SK-N-SH (cell line): ENCODE results near the gene SFPQ. TPM values are rescaled to one million over a fixed set of nuclear protein-coding genes. Genes with fewer than 3 reads are reported as not detected.

Source experiments
- CTCF ChIA-PET: fragments of 300-600, 350-600 bp; formaldehyde crosslinking; extraction: SDS; loops from one replicate; lab custom pipeline; 2021; lab: Yijun Ruan, JAX
- POLR2A ChIA-PET: fragments of 350-600 bp; sonication (Branson Sonifier 250); formaldehyde crosslinking; extraction: SDS; loops from one replicate; lab custom pipeline; 2020; ENCODE audit warnings: antibody characterized with exemption, inconsistent platforms; lab: Yijun Ruan, JAX
- DNase-seq: peaks from one replicate; pipeline ENCODE4 v3.0.0; 2012
- H2AFZ ChIP-seq: fragments of 200-600 bp; sonication (generic); 2 replicates; pipeline ENCODE4 v1.8.1; 2016; ENCODE audit warnings: antibody characterized with exemption, mild to moderate bottlenecking, low read depth
- H3F3A ChIP-seq: fragments of 200-600 bp; sonication (generic); replicated peaks from 2 replicates; pipeline ENCODE3; 2016; ENCODE audit warnings: antibody characterized with exemption, mild to moderate bottlenecking; ENCODE audit not compliant: insufficient read depth
- H3K27ac ChIP-seq, 2 experiments: fragments of 200-500 bp in 1 of 2; fragments of 200-600 bp in 1 of 2; sonication (Bioruptor generic) in 1 of 2; sonication (generic), shearing (Covaris generic) in 1 of 2; 2 replicates each; pipeline versions ENCODE4 v1.5.1 to v1.6.1; 2014 to 2016; ENCODE audit warnings: low read depth in 2 of 2, inconsistent platforms in 1 of 2, low read length in 1 of 2, mild to moderate bottlenecking in 1 of 2, mixed read lengths in 1 of 2
- H3K27me3 ChIP-seq: fragments of 200-600 bp; sonication (generic), shearing (Covaris generic); 2 replicates; pipeline ENCODE4 v1.6.1; 2016; ENCODE audit warnings: mixed run types; ENCODE audit not compliant: insufficient read depth
- H3K36me3 ChIP-seq, 2 experiments: fragments of 200-500 bp in 1 of 2; fragments of 200-600 bp in 1 of 2; sonication (Bioruptor generic) in 1 of 2; sonication (generic) in 1 of 2; replicated peaks in 1 of 2; 2 replicates each; pipeline versions ENCODE3 to v1.5.1; 2014 to 2016; ENCODE audit warnings: low read length in 1 of 2, mild to moderate bottlenecking in 1 of 2; ENCODE audit not compliant: insufficient read depth in 2 of 2, control insufficient read depth in 1 of 2
- H3K4me1 ChIP-seq, 2 experiments: fragments of 200-500 bp in 1 of 2; fragments of 200-600 bp in 1 of 2; sonication (Bioruptor generic) in 1 of 2; sonication (generic), shearing (Covaris generic) in 1 of 2; 2 replicates each; pipeline versions ENCODE4 v1.5.1 to v1.6.1; 2014 to 2016; ENCODE audit warnings: low read depth in 1 of 2, low read length in 1 of 2, mixed run types in 1 of 2; ENCODE audit not compliant: insufficient read depth in 2 of 2, control insufficient read depth in 1 of 2
- H3K4me2 ChIP-seq: fragments of 200-600 bp; sonication (generic), shearing (Covaris generic); 2 replicates; pipeline ENCODE4 v1.6.1; 2017; ENCODE audit warnings: mixed run types
- H3K4me3 ChIP-seq, 2 experiments: fragments of 200-500 bp in 1 of 2; fragments of 200-600 bp in 1 of 2; sonication (Bioruptor generic) in 1 of 2; sonication (generic), shearing (Covaris generic) in 1 of 2; 2 replicates each; pipeline versions ENCODE4 v1.5.1 to v1.8.1; 2014 to 2016; ENCODE audit warnings: low read depth in 2 of 2, inconsistent platforms in 1 of 2, low read length in 1 of 2, mild to moderate bottlenecking in 1 of 2, mixed read lengths in 1 of 2, moderate library complexity in 1 of 2
- H3K79me2 ChIP-seq: fragments of 200-600 bp; sonication (generic); 2 replicates; pipeline ENCODE4 v1.8.1; 2017; ENCODE audit warnings: mild to moderate bottlenecking; ENCODE audit not compliant: insufficient read depth
- H3K9ac ChIP-seq: fragments of 200-600 bp; sonication (generic); 2 replicates; pipeline ENCODE4 v1.6.1; 2017; ENCODE audit warnings: mixed run types
- H3K9me2 ChIP-seq: fragments of 200-600 bp; sonication (generic); 2 replicates; pipeline ENCODE4 v1.6.1; 2017; ENCODE audit warnings: mixed run types
- H3K9me3 ChIP-seq: fragments of 200-600 bp; sonication (generic); 2 replicates; pipeline ENCODE4 v1.6.1; 2017; ENCODE audit warnings: mixed run types, mild to moderate bottlenecking, moderate library complexity
- H4K20me1 ChIP-seq: fragments of 200-600 bp; sonication (generic); 2 replicates; pipeline ENCODE4 v1.6.1; 2017; ENCODE audit warnings: mild to moderate bottlenecking, mixed run types; ENCODE audit not compliant: insufficient read depth
- EP300 ChIP-seq, 2 experiments: IDR thresholded peaks; 2 replicates each; pipeline versions ENCODE4 v1.4.0 to v1.6.1; 2012; ENCODE audit warnings: borderline replicate concordance in 1 of 2, low read depth in 1 of 2, low read length in 1 of 2
- EZH2phosphoT487 ChIP-seq: fragments of 200-600 bp; sonication (generic); IDR thresholded peaks from 2 replicates; pipeline ENCODE4 v1.6.1; 2017; ENCODE audit warnings: low read depth, mixed run types, mild to moderate bottlenecking, antibody characterized with exemption, moderate library complexity, borderline replicate concordance
- FOSL2 ChIP-seq: IDR thresholded peaks from 2 replicates; pipeline ENCODE4 v1.4.0; 2012; ENCODE audit warnings: low read depth, mild to moderate bottlenecking, moderate library complexity, borderline replicate concordance
- FOXJ3 ChIP-seq: sonication (generic); formaldehyde crosslinking; IDR thresholded peaks from 2 replicates; pipeline ENCODE4 v1.5.1; 2020; ENCODE audit warnings: mild to moderate bottlenecking, missing genetic modification reagents
- GABPA ChIP-seq: IDR thresholded peaks from 2 replicates; pipeline ENCODE4 v1.4.0; 2012; ENCODE audit warnings: low read depth, mild to moderate bottlenecking
- MXI1 ChIP-seq: IDR thresholded peaks from 2 replicates; pipeline ENCODE4 v1.6.1; 2012; ENCODE audit warnings: mild to moderate bottlenecking, low read depth, low read length, improper control_type of control experiment
- NFIC ChIP-seq: IDR thresholded peaks from 2 replicates; pipeline ENCODE4 v1.4.0; 2012; ENCODE audit warnings: borderline replicate concordance
- NRF1 ChIP-seq: IDR thresholded peaks from 2 replicates; pipeline ENCODE4 v1.6.1; 2012; ENCODE audit warnings: low read depth, mild to moderate bottlenecking, low read length
- POLR2AphosphoS5 ChIP-seq: IDR thresholded peaks from 2 replicates; pipeline ENCODE4 v1.6.1; 2012; ENCODE audit warnings: low read depth, low read length
- RAD21 ChIP-seq: IDR thresholded peaks from 2 replicates; pipeline ENCODE4 v1.6.1; 2012; ENCODE audit warnings: mild to moderate bottlenecking, low read length
- RCOR1 ChIP-seq: fragments of 150-350 bp; IDR thresholded peaks from 2 replicates; pipeline ENCODE4 v1.6.1; 2017; ENCODE audit warnings: antibody characterized with exemption, low read length
- RFX5 ChIP-seq: IDR thresholded peaks from 2 replicates; pipeline ENCODE4 v1.6.1; 2012; ENCODE audit warnings: mild to moderate bottlenecking, improper control_type of control experiment, low read length
- RXRA ChIP-seq: IDR thresholded peaks from 2 replicates; pipeline ENCODE4 v1.4.0; 2012; ENCODE audit warnings: low read depth, mild to moderate bottlenecking, borderline replicate concordance
- SIN3A ChIP-seq: IDR thresholded peaks from 2 replicates; pipeline ENCODE4 v1.6.1; 2012; ENCODE audit warnings: low read depth, mild to moderate bottlenecking, low read length, moderate library complexity, borderline replicate concordance
- SMC3 ChIP-seq: IDR thresholded peaks from 2 replicates; pipeline ENCODE4 v1.6.1; 2012; ENCODE audit warnings: low read depth, low read length, improper control_type of control experiment
- TAF1 ChIP-seq: IDR thresholded peaks from 2 replicates; pipeline ENCODE4 v1.6.1; 2012; ENCODE audit warnings: low read depth, mild to moderate bottlenecking, low read length, moderate library complexity, borderline replicate concordance
- TCF12 ChIP-seq: IDR thresholded peaks from 2 replicates; pipeline ENCODE4 v1.4.0; 2012
- TEAD4 ChIP-seq: IDR thresholded peaks from 2 replicates; pipeline ENCODE4 v1.4.0; 2012; ENCODE audit warnings: mild to moderate bottlenecking, borderline replicate concordance; ENCODE audit not compliant: insufficient read depth
- WGBS: methylation state at CpG from one replicate; pipeline ENCODE4 v1.1.6; 2017; ENCODE audit warnings: low lambda C conversion rate; 5-methylcytosine and 5-hydroxymethylcytosine counted together
- polyA plus RNA-seq, 3 experiments: library from polyadenylated mRNA; depleted of rRNA; stranded (reverse); fragments of >200 nt; gene quantifications; 2 replicates each; pipeline ENCODE4 v1.2.3, GENCODE V29; 2012
- TF ChIP-seq, protein P1 (sequence below): IDR thresholded peaks from 2 replicates; pipeline ENCODE4 v1.4.0; 2012; ENCODE audit warnings: low read depth, borderline replicate concordance
- TF ChIP-seq, protein P2 (sequence below): fragments of 150-350 bp; IDR thresholded peaks from 2 replicates; pipeline ENCODE4 v1.6.1; 2017; ENCODE audit warnings: antibody characterized with exemption, low read length, low read depth, borderline replicate concordance
- TF ChIP-seq, protein P3 (sequence below): IDR thresholded peaks from 2 replicates; pipeline ENCODE4 v1.4.0; 2012; ENCODE audit warnings: low read depth, borderline replicate concordance
- TF ChIP-seq, protein P4 (sequence below): IDR thresholded peaks from 2 replicates; pipeline ENCODE4 v1.6.1; 2012; ENCODE audit warnings: mild to moderate bottlenecking, low read depth, low read length, moderate library complexity
- TF ChIP-seq, protein P5 (sequence below): IDR thresholded peaks from 2 replicates; pipeline ENCODE4 v1.4.0; 2012; ENCODE audit warnings: low read depth
- TF ChIP-seq, protein P6 (sequence below): fragments of 150-350 bp; IDR thresholded peaks from 2 replicates; pipeline ENCODE4 v1.6.1; 2016; ENCODE audit warnings: mild to moderate bottlenecking, low read depth, low read length

The SFPQ gene
- polyA plus RNA-seq, 1 of the 3 experiments (the other 2 are of a cell fraction): 85.6 TPM

DNA sequence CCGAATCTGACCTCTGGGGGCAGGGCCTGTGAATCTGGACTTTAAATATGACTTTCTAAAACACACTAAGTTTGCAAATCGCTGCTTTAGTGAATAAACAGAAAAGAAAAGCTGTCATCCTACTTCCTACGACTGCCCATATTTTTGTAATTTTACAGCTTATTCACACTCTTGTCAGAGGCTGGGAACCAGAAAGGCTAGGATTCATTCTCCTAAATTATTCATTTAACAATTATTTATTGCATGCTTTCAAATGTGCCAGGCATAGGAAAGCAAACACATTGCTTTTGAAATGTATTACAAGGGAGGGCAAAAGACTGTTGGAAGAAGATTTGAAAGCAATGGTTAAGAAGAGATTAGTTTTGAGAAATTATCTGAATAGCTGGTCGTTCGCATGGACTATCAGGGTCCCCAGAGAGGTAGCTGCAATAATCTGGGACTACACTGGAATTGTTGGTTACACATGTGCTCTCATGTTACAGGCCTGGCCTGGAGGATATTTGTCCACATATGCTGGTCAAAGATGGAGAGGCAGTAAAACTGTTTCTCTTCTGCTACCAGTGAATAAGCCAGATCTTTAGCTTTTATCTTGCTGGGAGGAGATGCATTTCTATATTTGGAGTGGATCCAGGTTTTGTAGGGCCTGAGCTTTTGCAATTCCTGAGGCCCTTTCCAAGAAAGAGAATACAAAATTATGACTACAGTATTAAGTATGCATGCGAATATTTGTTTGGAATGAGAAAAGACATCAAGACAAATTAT, 29.6 kb upstream of the SFPQ start:
- H3K27ac ChIP-seq: peak overlapping the region; percentile 56 to 67
- H3K4me2 ChIP-seq: no peak overlapping the region
- H3K4me3 ChIP-seq: no peak overlapping the region
- CTCF ChIA-PET: interaction anchor here (1.0 to 1.6 kb wide), 4 partner anchors 18 to 342 kb away, joined by 3 to 10 read pairs (median 4); no protein-coding TSS in a partner anchor
- no peak overlapping the region for H3K9ac ChIP-seq
- H4K20me1 ChIP-seq: no peaks in the 10 kb centered on the region
- no peaks in the 10 kb centered on the region for H3K79me2 ChIP-seq
- peaks cover 12% of the 10 kb centered on the region for H3F3A ChIP-seq
- no peaks in the 10 kb centered on the region for H3K9me2 ChIP-seq
- peak overlapping the region; percentile 61 for H2AFZ ChIP-seq
- H3K9me3 ChIP-seq: no peaks in the 10 kb centered on the region
- WGBS: 68% methylated on average over 6 of the region's 6 CpGs
- DNase-seq: peak; percentile 25
- H3K4me1 ChIP-seq: peaks cover 0 to 19% of the 10 kb centered on the region in 2 experiments; a peak in 1 of 4 replicates
- no peaks in the 10 kb centered on the region for H3K27me3 ChIP-seq
- POLR2A ChIA-PET: no interaction called here
- H3K36me3 ChIP-seq: no peaks in the 10 kb centered on the region
- no peak for TF ChIP-seq RXRA
- TF ChIP-seq TAF1: no peak
- TF ChIP-seq GABPA: no peak
- TF ChIP-seq, protein P1, sequence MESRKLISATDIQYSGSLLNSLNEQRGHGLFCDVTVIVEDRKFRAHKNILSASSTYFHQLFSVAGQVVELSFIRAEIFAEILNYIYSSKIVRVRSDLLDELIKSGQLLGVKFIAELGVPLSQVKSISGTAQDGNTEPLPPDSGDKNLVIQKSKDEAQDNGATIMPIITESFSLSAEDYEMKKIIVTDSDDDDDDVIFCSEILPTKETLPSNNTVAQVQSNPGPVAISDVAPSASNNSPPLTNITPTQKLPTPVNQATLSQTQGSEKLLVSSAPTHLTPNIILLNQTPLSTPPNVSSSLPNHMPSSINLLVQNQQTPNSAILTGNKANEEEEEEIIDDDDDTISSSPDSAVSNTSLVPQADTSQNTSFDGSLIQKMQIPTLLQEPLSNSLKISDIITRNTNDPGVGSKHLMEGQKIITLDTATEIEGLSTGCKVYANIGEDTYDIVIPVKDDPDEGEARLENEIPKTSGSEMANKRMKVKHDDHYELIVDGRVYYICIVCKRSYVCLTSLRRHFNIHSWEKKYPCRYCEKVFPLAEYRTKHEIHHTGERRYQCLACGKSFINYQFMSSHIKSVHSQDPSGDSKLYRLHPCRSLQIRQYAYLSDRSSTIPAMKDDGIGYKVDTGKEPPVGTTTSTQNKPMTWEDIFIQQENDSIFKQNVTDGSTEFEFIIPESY: no peak
- peak; percentile 82 for TF ChIP-seq NFIC
- TF ChIP-seq FOXJ3 (CRISPR knock-in tag): no peak
- no peak for TF ChIP-seq NRF1
- TF ChIP-seq POLR2AphosphoS5: 0 out of 2 replicates have a peak, but pooled peaks have one; percentile 36
- TF ChIP-seq SIN3A: no peak
- no peak for TF ChIP-seq EZH2phosphoT487
- TF ChIP-seq, protein P2, sequence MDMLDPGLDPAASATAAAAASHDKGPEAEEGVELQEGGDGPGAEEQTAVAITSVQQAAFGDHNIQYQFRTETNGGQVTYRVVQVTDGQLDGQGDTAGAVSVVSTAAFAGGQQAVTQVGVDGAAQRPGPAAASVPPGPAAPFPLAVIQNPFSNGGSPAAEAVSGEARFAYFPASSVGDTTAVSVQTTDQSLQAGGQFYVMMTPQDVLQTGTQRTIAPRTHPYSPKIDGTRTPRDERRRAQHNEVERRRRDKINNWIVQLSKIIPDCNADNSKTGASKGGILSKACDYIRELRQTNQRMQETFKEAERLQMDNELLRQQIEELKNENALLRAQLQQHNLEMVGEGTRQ: no peak
- TF ChIP-seq TCF12: no peak
- peak; percentile 53; the same call in 1 of the 2 replicates for TF ChIP-seq TEAD4
- TF ChIP-seq SMC3: no peak
- peak; percentile 15 to 65; a peak in 1 of 4 replicates for TF ChIP-seq EP300 (IDR thresholded peaks at IDR 0.05; ENCODE audit: borderline replicate concordance in 1 of 2, low read depth in 1 of 2, low read length in 1 of 2)
- TF ChIP-seq, protein P3, sequence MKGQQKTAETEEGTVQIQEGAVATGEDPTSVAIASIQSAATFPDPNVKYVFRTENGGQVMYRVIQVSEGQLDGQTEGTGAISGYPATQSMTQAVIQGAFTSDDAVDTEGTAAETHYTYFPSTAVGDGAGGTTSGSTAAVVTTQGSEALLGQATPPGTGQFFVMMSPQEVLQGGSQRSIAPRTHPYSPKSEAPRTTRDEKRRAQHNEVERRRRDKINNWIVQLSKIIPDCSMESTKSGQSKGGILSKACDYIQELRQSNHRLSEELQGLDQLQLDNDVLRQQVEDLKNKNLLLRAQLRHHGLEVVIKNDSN: 0 out of 2 replicates have a peak, but pooled peaks have one; percentile 14
- no peak for TF ChIP-seq RAD21
- TF ChIP-seq RFX5: no peak
- no peak for TF ChIP-seq RCOR1
- TF ChIP-seq, protein P4, sequence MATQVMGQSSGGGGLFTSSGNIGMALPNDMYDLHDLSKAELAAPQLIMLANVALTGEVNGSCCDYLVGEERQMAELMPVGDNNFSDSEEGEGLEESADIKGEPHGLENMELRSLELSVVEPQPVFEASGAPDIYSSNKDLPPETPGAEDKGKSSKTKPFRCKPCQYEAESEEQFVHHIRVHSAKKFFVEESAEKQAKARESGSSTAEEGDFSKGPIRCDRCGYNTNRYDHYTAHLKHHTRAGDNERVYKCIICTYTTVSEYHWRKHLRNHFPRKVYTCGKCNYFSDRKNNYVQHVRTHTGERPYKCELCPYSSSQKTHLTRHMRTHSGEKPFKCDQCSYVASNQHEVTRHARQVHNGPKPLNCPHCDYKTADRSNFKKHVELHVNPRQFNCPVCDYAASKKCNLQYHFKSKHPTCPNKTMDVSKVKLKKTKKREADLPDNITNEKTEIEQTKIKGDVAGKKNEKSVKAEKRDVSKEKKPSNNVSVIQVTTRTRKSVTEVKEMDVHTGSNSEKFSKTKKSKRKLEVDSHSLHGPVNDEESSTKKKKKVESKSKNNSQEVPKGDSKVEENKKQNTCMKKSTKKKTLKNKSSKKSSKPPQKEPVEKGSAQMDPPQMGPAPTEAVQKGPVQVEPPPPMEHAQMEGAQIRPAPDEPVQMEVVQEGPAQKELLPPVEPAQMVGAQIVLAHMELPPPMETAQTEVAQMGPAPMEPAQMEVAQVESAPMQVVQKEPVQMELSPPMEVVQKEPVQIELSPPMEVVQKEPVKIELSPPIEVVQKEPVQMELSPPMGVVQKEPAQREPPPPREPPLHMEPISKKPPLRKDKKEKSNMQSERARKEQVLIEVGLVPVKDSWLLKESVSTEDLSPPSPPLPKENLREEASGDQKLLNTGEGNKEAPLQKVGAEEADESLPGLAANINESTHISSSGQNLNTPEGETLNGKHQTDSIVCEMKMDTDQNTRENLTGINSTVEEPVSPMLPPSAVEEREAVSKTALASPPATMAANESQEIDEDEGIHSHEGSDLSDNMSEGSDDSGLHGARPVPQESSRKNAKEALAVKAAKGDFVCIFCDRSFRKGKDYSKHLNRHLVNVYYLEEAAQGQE: no peak
- TF ChIP-seq MXI1: no peak
- TF ChIP-seq, protein P5, sequence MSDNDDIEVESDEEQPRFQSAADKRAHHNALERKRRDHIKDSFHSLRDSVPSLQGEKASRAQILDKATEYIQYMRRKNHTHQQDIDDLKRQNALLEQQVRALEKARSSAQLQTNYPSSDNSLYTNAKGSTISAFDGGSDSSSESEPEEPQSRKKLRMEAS: no peak
- peak; percentile 61; the same call in 1 of the 2 replicates for TF ChIP-seq FOSL2
- TF ChIP-seq, protein P6, sequence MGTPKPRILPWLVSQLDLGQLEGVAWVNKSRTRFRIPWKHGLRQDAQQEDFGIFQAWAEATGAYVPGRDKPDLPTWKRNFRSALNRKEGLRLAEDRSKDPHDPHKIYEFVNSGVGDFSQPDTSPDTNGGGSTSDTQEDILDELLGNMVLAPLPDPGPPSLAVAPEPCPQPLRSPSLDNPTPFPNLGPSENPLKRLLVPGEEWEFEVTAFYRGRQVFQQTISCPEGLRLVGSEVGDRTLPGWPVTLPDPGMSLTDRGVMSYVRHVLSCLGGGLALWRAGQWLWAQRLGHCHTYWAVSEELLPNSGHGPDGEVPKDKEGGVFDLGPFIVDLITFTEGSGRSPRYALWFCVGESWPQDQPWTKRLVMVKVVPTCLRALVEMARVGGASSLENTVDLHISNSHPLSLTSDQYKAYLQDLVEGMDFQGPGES: no peak
